ENCODE data around the gene SGPL1.

SGPL1 gene

GRCh38 chr10:70814126-70814525 lies 1.6 kb upstream of the SGPL1 start:
- no peak for TF ChIP-seq CTCF (IDR thresholded peaks at IDR 0.05; ENCODE audit: low read depth, low read length)
- no peak overlapping the region for H3K4me3 ChIP-seq (ENCODE audit: low read depth, low read length)

GRCh38 chr10:70816220-70816894 lies 609 bp downstream of the SGPL1 start:
- peak overlapping the region; percentile 70 for H3K4me3 ChIP-seq (ENCODE audit: low read depth, low read length)
- TF ChIP-seq CTCF (IDR thresholded peaks at IDR 0.05; ENCODE audit: low read depth, low read length): no peak

GRCh38 chr10:70820976-70821750 lies 5.4 kb downstream of the SGPL1 start:
- TF ChIP-seq CTCF (IDR thresholded peaks at IDR 0.05; ENCODE audit: low read depth, low read length): no peak
- H3K4me3 ChIP-seq (ENCODE audit: low read depth, low read length): no peak overlapping the region

- no peak overlapping the region for H3K4me3 ChIP-seq (ENCODE audit: low read depth, low read length)
- TF ChIP-seq CTCF (IDR thresholded peaks at IDR 0.05; ENCODE audit: low read depth, low read length): no peak
These were observed 6.5 kb downstream of the SGPL1 start for GRCh38 chr10:70822076-70822820.

GRCh38 chr10:70827086-70827757 lies 11.5 kb downstream of the SGPL1 start:
- H3K4me3 ChIP-seq (ENCODE audit: low read depth, low read length): no peak overlapping the region
- TF ChIP-seq CTCF (IDR thresholded peaks at IDR 0.05; ENCODE audit: low read depth, low read length): no peak

GRCh38 chr10:70828923-70829322 lies 13.2 kb downstream of the SGPL1 start:
- no peak for TF ChIP-seq CTCF (IDR thresholded peaks at IDR 0.05; ENCODE audit: low read depth, low read length)
- H3K4me3 ChIP-seq (ENCODE audit: low read depth, low read length): no peak overlapping the region

Measured in WI38 (cell line).